Stimulated activated CD4-positive, alpha-beta T cell treated with anti-CD3 and anti-CD28 coated beads, TNF-alpha, amount 100 ng/mL, for 1 hour (primary cell): Measurements from ENCODE around the gene POU3F1.

ENCODE experiments used
- DNase-seq, 3 donors: peaks; one replicate each; pipeline ENCODE4 v3.0.0-alpha.2; 2020; ENCODE audit warnings: low read depth in 3 of 3, low spot score in 1 of 3

POU3F1 gene

GRCh38 chr1:38073534-38074301 lies 27.1 kb upstream of the POU3F1 start:
- DNase-seq = no peak

- DNase-seq = no peak
Measured at GRCh38 chr1:38072858-38073257, 26.3 kb upstream of the POU3F1 start.

GRCh38 chr1:38071312-38072256 lies 25.0 kb upstream of the POU3F1 start:
- DNase-seq = no peak

GRCh38 chr1:38068980-38069340 lies 22.4 kb upstream of the POU3F1 start:
- DNase-seq = no peak

GRCh38 chr1:38068220-38068979 lies 21.8 kb upstream of the POU3F1 start:
- no peak for DNase-seq

GRCh38 chr1:38064197-38064903 lies 17.8 kb upstream of the POU3F1 start:
- no peak for DNase-seq

GRCh38 chr1:38063616-38064015 lies 17.0 kb upstream of the POU3F1 start:
- DNase-seq = no peak

GRCh38 chr1:38062361-38063288 lies 16.0 kb upstream of the POU3F1 start:
- no peak for DNase-seq

GRCh38 chr1:38061883-38062328 lies 15.3 kb upstream of the POU3F1 start:
- DNase-seq = no peak

- DNase-seq = no peak
Measured at GRCh38 chr1:38061290-38061689, 14.7 kb upstream of the POU3F1 start.

GRCh38 chr1:38060498-38060897 lies 13.9 kb upstream of the POU3F1 start:
- no peak for DNase-seq

- DNase-seq = no peak
Measured at GRCh38 chr1:38059635-38060250, 13.2 kb upstream of the POU3F1 start.

GRCh38 chr1:38055965-38056364 lies 9.4 kb upstream of the POU3F1 start:
- no peak for DNase-seq

- no peak for DNase-seq
Measured at GRCh38 chr1:38055398-38055797, 8.8 kb upstream of the POU3F1 start.

- DNase-seq = no peak
Measured at GRCh38 chr1:38053416-38054091, 7.0 kb upstream of the POU3F1 start.

GRCh38 chr1:38052750-38053415 lies 6.3 kb upstream of the POU3F1 start:
- DNase-seq = no peak

GRCh38 chr1:38051079-38051543 lies 4.5 kb upstream of the POU3F1 start:
- DNase-seq = no peak
